Activated CD4-positive, alpha-beta T cell treated with anti-CD3 and anti-CD28 coated beads, Interleukin-2, amount 10 ng/mL, durations not matched to agents 7 days and 5 days (primary cell): Measurements from ENCODE around the gene RWDD2A. TPM values are rescaled to one million over a fixed set of nuclear protein-coding genes. Genes with fewer than 3 reads are reported as not detected.

Experiments
- CTCF ChIA-PET: fragments of 350-600 bp; sonication (Branson Sonifier 250); formaldehyde crosslinking; loops from one replicate; lab custom pipeline; 2021; ENCODE audit warnings: antibody characterized with exemption; lab: Charles Lee
- POLR2A ChIA-PET: fragments of 350-600 bp; sonication (Branson Sonifier 250); formaldehyde crosslinking; loops from one replicate; lab custom pipeline; 2021; ENCODE audit warnings: antibody characterized with exemption; lab: Charles Lee
- DNase-seq: peaks from one replicate; pipeline ENCODE4 v3.0.0-alpha.2; 2020
- H3K27ac Mint-ChIP-seq: one replicate; pipeline ENCODE4 v1.8.0; 2021; ENCODE audit warnings: mild to moderate bottlenecking, moderate library complexity, mixed read lengths
- H3K27me3 Mint-ChIP-seq: one replicate; pipeline ENCODE4 v1.8.0; 2021; ENCODE audit warnings: mixed read lengths
- H3K36me3 Mint-ChIP-seq: one replicate; pipeline ENCODE4 v1.8.0; 2021; ENCODE audit warnings: low read depth, mixed read lengths
- H3K4me1 Mint-ChIP-seq: one replicate; pipeline ENCODE4 v1.8.0; 2021; ENCODE audit warnings: mixed read lengths
- H3K4me3 Mint-ChIP-seq: one replicate; pipeline ENCODE4 v1.8.0; 2021; ENCODE audit warnings: mild to moderate bottlenecking, moderate library complexity, mixed read lengths
- H3K9me3 Mint-ChIP-seq: one replicate; pipeline ENCODE4 v1.8.0; 2021; ENCODE audit warnings: mixed read lengths
- total RNA-seq, 2 experiments: library from RNA; stranded (reverse); gene quantifications; one replicate each; pipeline ENCODE4 v1.2.3, GENCODE V29; 2021

RWDD2A gene
- total RNA-seq = 1 to 10 TPM; 1.4 to 1.6 TPM

DNA sequence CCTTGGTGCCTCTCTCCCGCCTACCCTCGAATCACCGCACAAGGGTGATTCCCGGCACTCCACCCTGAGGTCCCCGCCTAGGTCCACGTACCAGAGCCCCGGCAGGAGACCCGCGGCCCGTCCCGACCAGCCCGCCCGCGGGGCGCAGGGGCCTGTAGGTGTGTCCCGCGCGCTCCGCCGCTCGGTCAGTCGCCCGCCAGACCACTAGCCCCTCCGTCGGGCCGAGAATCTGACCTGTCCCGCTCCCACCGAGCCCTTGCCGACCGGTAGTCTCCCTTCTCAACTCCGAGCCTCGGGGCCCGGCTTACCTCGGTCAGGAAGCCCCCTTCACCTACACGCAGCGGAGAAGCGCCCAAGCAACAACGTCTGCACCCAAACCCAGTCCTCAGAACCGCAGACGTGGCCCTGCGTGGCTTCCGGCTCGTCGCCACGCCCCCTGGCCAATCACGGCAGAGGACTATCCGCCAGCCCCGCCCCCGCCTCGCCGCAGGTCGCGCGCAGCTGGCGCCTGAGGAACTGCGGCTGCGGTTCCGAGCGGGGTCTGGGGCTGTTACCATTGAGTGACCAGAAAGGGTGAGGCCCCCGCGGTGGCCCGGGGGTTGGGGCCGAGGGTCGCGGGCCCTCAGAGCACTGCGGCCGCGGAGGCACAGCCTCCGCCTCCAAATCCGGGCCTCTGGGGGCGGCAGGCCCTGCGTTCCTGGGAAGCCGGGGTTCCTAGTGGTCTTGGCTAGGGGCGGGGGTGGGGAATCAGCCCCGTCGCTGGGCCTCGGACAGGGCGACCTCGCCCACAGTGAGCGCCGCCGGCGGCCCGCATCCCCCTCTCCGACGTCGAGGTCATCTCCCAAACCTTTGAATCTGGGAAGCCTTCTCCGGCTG is at the start of gene RWDD2A, which contains the start of gene PGM3:
Gene RWDD2A (plus strand): TSS at position 487 of the 876 bp plus-strand sequence. CDS start 1,095 bp downstream, outside the sequence.
Gene PGM3 (minus strand): TSS at position 395 of the 876 bp plus-strand sequence. CDS start 2,253 bp downstream, outside the sequence.
- Mint-ChIP-seq H3K27me3 (peaks cover 9% of the 10 kb centered on the region), H3K9me3 (no peaks in the 10 kb centered on the region), H3K27ac (peak within 1 kb of the TSS; percentile 95), H3K4me3 (peak within 1 kb of the TSS; percentile 98), H3K36me3 (peaks cover 25% of the 10 kb centered on the region), H3K4me1 (peaks cover 36% of the 10 kb centered on the region)
- ChIA-PET POLR2A (no interaction called here), CTCF (interaction anchor here (1.3 to 1.7 kb wide), 2 partner anchors 22 to 126 kb away, joined by 4 to 14 read pairs; partner anchors contain the start of genes DOP1A and UBE3D)
- DNase-seq = peak; percentile 90

DNA sequence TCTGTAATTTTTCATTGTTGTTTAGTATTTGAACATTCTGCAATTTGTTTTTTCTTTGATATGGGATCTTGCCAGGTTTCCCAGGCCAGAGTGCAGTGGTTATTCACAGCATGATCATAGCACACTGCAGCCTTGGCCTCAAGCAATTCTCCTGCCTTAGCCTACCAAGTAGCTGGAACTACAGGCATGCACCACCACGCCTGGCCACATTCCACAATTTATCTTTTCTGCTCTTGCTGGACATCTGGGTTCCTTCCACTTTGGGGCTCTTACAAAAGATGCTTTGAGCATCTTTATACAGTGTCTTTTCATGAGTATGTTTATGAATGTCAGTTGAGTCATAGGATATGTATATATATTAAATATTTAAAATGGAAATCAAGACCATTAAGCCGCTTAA is 42.0 kb upstream of the RWDD2A start:
- H3K4me3 Mint-ChIP-seq = no peak overlapping the region
- H3K4me1 Mint-ChIP-seq = no peaks in the 10 kb centered on the region
- ChIA-PET POLR2A (no interaction called here), CTCF (no interaction called here)
- H3K27me3 Mint-ChIP-seq = no peaks in the 10 kb centered on the region
- DNase-seq = no peak
- H3K9me3 Mint-ChIP-seq = no peaks in the 10 kb centered on the region
- H3K27ac Mint-ChIP-seq = no peak overlapping the region
- H3K36me3 Mint-ChIP-seq = peaks cover 6% of the 10 kb centered on the region

DNA sequence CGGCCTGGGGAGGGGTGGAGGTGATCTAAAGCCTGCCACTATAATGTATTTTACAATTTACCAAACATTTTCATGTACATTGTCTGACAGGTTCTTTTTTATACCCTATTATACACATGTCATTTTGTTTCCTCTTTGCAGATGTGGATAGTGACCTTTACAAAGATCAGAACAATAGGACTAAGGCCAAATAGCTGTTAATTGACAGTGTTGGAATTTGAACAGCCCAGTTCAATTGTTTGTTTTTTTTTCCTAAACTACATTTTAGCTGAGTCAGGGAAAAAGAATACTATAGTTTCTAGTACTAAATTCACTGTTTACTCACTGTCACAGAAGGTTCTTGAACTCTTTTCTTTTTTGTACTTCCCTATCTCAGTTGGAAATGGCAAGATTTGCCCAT is 40.2 kb upstream of the RWDD2A start:
- Mint-ChIP-seq H3K4me1 (no peaks in the 10 kb centered on the region), H3K36me3 (peaks cover 3% of the 10 kb centered on the region), H3K27me3 (no peaks in the 10 kb centered on the region), H3K9me3 (no peaks in the 10 kb centered on the region), H3K27ac (no peak overlapping the region), H3K4me3 (no peak overlapping the region)
- no peak for DNase-seq
- POLR2A ChIA-PET = no interaction called here
- CTCF ChIA-PET = no interaction called here

DNA sequence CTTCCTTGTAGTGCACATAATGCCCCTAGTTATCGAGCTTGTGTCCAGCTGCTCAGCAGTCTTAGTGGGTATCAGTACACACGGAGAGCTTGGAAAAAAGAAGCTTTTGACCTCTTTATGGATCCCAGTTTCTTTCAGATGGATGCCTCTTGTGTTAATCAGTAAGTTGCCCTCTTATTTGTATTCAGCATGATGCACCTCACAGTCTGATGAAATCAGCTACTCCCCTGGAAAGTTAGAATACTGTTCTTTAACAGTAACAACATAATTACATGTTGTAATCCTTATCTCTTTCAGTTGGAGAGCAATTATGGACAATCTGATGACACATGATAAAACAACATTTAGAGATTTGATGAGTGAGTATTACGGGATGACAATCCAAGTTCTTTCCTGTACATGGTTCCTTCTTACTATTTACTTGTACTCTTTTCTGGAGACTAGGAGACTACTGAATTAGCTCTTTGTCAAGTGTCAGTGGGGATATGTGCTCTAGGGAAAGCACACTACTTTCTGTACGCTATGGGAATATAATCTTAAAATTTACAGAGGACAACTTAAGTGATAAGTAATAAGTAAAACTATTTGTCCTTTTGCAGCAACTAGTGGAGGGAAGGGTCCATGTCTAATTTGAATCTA is 39.2 kb upstream of the RWDD2A start:
- no peaks in the 10 kb centered on the region for H3K27me3 Mint-ChIP-seq
- no peak for DNase-seq
- peaks cover 3% of the 10 kb centered on the region for H3K36me3 Mint-ChIP-seq
- H3K4me1 Mint-ChIP-seq = no peaks in the 10 kb centered on the region
- H3K4me3 Mint-ChIP-seq = no peak overlapping the region
- H3K9me3 Mint-ChIP-seq = no peaks in the 10 kb centered on the region
- H3K27ac Mint-ChIP-seq = no peak overlapping the region
- CTCF ChIA-PET = interaction anchor here (0.6 kb wide), 1 partner anchor 24 kb away, joined by 3 read pairs; no protein-coding TSS in a partner anchor
- POLR2A ChIA-PET = no interaction called here

DNA sequence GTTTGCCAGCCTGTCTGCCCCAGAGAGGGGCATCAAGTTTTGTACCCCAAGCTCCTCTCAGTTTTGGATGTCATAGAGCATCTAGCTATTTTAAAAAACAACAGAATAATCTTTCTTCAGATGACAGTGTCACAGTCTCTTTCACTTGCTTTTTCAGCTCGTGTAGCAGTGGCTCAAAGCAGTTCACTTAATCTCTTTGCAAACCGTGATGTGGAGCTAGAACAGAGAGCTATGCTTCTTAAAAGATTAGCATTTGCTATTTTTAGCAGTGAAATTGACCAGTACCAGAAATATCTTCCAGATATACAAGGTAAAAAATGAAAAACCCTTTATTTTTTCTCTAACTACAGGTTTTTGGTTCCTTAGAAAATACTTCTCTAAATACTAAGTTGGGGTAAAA is 37.4 kb upstream of the RWDD2A start:
- DNase-seq = no peak
- H3K36me3 Mint-ChIP-seq = peaks cover 3% of the 10 kb centered on the region
- no peaks in the 10 kb centered on the region for H3K4me1 Mint-ChIP-seq
- CTCF ChIA-PET = interaction anchor here (1.0 kb wide), 1 partner anchor 12 kb away, joined by 3 read pairs; no protein-coding TSS in a partner anchor
- no peaks in the 10 kb centered on the region for H3K27me3 Mint-ChIP-seq
- H3K27ac Mint-ChIP-seq = no peak overlapping the region
- H3K4me3 Mint-ChIP-seq = no peak overlapping the region
- POLR2A ChIA-PET = no interaction called here
- no peaks in the 10 kb centered on the region for H3K9me3 Mint-ChIP-seq

DNA sequence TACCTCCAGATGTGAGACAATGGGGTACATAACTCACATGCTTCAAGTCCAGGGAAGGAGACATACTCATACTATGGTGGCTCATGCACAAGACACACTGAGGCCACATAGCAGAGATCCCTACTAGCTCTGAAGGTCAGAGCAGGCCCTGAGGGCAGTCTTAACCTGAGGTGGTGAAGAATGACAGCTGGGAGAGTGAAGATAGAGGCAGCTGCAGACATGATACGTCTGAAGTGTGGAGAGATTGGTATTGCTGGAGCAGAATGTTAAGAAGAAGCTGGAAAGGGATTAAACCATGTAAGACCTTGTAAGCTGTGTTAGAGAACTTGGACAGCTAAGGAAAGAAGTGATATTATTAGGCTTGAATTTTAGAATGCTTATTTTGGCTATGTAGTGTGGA is 33.0 kb upstream of the RWDD2A start:
- CTCF ChIA-PET = interaction anchor here (0.9 kb wide), 1 partner anchor 12 kb away, joined by 4 read pairs; no protein-coding TSS in a partner anchor
- Mint-ChIP-seq H3K36me3 (peaks cover 21% of the 10 kb centered on the region), H3K27me3 (no peaks in the 10 kb centered on the region), H3K4me1 (peaks cover 6% of the 10 kb centered on the region), H3K4me3 (no peak overlapping the region), H3K27ac (no peak overlapping the region), H3K9me3 (no peaks in the 10 kb centered on the region)
- no peak for DNase-seq
- POLR2A ChIA-PET = no interaction called here

DNA sequence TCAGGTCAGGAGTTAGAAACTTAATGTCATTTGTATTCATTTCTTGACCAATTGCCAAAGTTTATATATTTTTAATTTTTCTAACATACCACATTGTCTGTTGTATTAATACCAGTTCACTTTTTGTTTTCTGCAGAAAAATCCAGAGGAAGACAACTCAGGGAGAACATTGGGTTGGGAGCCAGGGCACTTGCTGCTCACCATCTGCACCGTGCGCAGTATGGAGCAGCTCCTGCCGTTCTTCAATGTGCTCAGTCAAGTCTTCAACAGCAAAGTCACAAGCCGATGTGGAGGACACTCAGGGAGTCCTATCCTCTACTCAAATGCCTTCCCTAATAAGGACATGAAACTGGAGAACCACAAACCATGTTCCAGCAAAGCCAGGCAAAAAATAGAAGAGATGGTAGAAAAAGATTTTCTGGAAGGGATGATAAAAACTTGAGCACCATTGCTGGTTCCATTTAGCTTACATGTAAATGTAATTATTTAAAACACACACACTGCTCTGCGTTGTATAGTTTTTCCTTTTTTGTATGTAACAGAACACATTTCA is 25.4 kb upstream of the RWDD2A start:
- ChIA-PET POLR2A (no interaction called here), CTCF (interaction anchor here (1.3 kb wide), 1 partner anchor 12 kb away, joined by 3 read pairs; no protein-coding TSS in a partner anchor)
- no peak for DNase-seq
- H3K27me3 Mint-ChIP-seq = no peaks in the 10 kb centered on the region
- no peak overlapping the region for H3K4me3 Mint-ChIP-seq
- peaks cover 63% of the 10 kb centered on the region for H3K36me3 Mint-ChIP-seq
- peaks cover 6% of the 10 kb centered on the region for H3K4me1 Mint-ChIP-seq
- H3K9me3 Mint-ChIP-seq = no peaks in the 10 kb centered on the region
- H3K27ac Mint-ChIP-seq = no peak overlapping the region

DNA sequence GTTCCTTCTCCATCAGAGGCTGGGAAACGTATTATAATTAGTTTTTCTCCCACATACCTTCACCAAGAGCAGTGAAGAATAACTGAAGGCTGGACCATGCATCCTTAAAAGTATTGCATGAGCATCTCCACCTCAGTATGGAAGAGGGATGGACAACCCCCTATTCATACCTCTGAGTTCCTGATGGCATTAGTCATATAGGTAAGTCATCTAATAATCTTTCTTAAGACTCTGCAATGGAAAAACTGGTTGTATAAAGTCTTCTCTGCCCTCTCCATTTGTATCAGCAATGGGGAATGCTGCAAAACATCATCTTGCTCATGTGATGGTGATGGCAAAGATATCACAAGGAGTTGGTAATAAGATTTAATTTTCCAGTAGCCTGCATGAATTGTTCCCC is 24.6 kb upstream of the RWDD2A start:
- peaks cover 6% of the 10 kb centered on the region for H3K4me1 Mint-ChIP-seq
- peaks cover 68% of the 10 kb centered on the region for H3K36me3 Mint-ChIP-seq

DNA sequence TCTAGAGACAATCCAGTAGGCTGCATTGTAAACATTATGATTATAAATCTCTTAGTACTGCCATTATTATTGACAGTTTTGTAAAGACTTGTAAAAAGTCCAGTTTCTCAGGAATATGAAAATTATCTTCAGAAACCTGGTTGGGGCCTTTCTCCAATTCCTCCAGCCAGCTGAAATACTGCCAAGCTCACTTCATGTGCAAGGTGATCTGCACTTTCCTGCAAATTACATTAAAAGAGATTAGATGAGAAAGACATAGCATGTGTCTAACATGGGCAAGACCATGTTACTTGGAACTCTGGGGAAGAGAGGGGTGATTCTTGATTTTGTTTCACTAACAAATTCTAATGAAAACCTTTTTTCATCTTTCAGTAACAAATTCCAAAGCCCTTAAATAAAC is 24.1 kb upstream of the RWDD2A start:
- Mint-ChIP-seq H3K9me3 (no peaks in the 10 kb centered on the region), H3K4me1 (peaks cover 6% of the 10 kb centered on the region), H3K27me3 (no peaks in the 10 kb centered on the region), H3K4me3 (no peak overlapping the region), H3K36me3 (peaks cover 65% of the 10 kb centered on the region), H3K27ac (no peak overlapping the region)
- ChIA-PET CTCF (no interaction called here), POLR2A (no interaction called here)
- no peak for DNase-seq

More for the DNA sequence above, 24.6 kb upstream of the RWDD2A start:
- H3K9me3 Mint-ChIP-seq = no peaks in the 10 kb centered on the region
- no peaks in the 10 kb centered on the region for H3K27me3 Mint-ChIP-seq
- H3K4me3 Mint-ChIP-seq = no peak overlapping the region
- ChIA-PET POLR2A (no interaction called here), CTCF (interaction anchor here (1.3 kb wide), 1 partner anchor 13 kb away, joined by 3 read pairs; no protein-coding TSS in a partner anchor)
- H3K27ac Mint-ChIP-seq = no peak overlapping the region
- DNase-seq = no peak

DNA sequence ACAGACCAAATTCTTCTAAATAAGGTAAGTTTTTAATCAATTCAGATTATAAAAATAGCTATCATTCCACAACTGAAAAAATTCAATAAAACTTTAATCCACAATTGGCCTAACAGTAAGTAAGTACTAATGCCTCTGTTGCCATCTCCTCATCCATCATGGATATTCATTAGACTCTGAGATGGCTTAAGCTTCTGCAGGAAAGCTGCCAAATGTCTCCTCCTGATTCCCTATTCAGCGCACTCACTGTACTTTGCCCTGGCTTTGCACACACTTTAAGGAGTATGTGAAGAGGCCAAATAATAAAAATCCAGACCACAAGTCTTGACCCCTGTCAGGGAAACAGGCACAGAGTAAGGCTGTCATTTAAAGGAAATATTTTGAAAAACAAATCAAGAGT is 23.6 kb upstream of the RWDD2A start:
- Mint-ChIP-seq H3K36me3 (peaks cover 65% of the 10 kb centered on the region), H3K27me3 (no peaks in the 10 kb centered on the region), H3K27ac (no peak overlapping the region), H3K4me3 (no peak overlapping the region), H3K4me1 (peaks cover 4% of the 10 kb centered on the region), H3K9me3 (no peaks in the 10 kb centered on the region)
- ChIA-PET CTCF (no interaction called here), POLR2A (interaction anchor here (0.5 to 0.6 kb wide), 2 partner anchors 65 to 67 kb away, joined by 3 to 7 read pairs; no protein-coding TSS in a partner anchor)
- DNase-seq = no peak

DNA sequence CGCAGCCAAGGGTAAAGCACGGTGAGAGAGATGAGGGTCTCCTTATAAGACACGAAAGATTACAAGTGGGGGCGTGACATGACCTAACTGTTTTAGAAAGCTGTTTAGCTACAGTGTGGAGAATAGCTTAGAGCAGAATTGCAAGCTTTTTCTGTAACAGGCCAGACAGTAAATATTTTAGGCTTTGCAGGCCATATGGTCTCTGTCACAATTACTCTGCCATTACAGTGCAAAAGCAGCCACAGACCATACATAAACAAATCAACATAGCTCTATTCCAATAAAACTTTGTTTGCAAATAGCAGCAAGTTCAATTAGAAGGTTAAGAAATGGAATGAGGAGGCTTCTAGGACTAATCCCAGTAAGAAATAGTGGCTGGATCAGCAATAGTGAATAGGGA is 16.9 kb upstream of the RWDD2A start:
- no peak for DNase-seq
- CTCF ChIA-PET = interaction anchor here (2.0 kb wide), 1 partner anchor 111 kb away, joined by 7 read pairs; the partner anchor contains the start of gene UBE3D
- Mint-ChIP-seq H3K27me3 (no peaks in the 10 kb centered on the region), H3K36me3 (peaks cover 28% of the 10 kb centered on the region), H3K27ac (no peak overlapping the region), H3K9me3 (no peaks in the 10 kb centered on the region), H3K4me3 (no peak overlapping the region), H3K4me1 (peaks cover 3% of the 10 kb centered on the region)
- POLR2A ChIA-PET = no interaction called here

DNA sequence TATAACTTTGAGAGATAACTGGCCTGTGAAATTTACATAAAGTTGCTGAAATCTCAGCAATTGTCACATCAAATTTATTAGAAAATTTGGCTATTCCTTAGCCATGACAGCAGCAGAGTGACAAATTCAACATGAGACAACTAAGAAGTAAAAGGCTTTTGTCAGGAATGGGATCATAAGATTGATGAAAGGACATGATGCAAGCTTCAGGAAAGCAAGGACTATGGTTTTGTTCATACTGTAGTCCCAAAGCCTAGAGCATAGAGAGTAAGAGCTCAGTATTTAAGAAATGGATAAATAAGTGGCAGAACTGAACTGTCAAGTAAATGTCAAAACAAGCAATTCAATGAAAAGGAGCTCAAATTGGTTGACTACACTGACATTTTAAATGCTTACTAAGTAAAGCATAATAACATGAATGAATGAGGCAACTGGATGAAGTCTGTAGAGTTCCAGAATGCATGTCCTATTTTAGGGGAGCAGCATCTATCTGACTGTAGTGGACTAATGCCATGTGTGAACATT is 12.7 kb upstream of the RWDD2A start:
- Mint-ChIP-seq H3K9me3 (no peaks in the 10 kb centered on the region), H3K4me3 (no peak overlapping the region), H3K4me1 (peaks cover 7% of the 10 kb centered on the region), H3K27me3 (no peaks in the 10 kb centered on the region), H3K36me3 (peaks cover 37% of the 10 kb centered on the region), H3K27ac (no peak overlapping the region)
- DNase-seq = no peak
- POLR2A ChIA-PET = interaction anchor here (0.6 kb wide), 1 partner anchor 817 kb away, joined by 4 read pairs; no protein-coding TSS in a partner anchor
- CTCF ChIA-PET = interaction anchor here (1.8 kb wide), 1 partner anchor 9 kb away, joined by 4 read pairs; no protein-coding TSS in a partner anchor
